HG03571 (cell line): Measurements from ENCODE around the gene OR6C4.
"Not testable (repeated sequence)": the region's sequence is repeated elsewhere in the genome, so short reads cannot be mapped to it uniquely, and the experiment has no call there.

Experiments
- ATAC-seq: cut with Tn5 transposase; IDR thresholded peaks from one replicate; pipeline ENCODE4 v1.9.1; 2021; ENCODE audit not compliant: unreplicated experiment

Gene OR6C4

GRCh38 chr12:55549302-55549701 is at the start of gene OR6C4:
OR6C4 (plus strand) TSS chr12:55549602; CDS start chr12:55551227, 1,625 bp downstream.
- ATAC-seq = no peak

DNA sequence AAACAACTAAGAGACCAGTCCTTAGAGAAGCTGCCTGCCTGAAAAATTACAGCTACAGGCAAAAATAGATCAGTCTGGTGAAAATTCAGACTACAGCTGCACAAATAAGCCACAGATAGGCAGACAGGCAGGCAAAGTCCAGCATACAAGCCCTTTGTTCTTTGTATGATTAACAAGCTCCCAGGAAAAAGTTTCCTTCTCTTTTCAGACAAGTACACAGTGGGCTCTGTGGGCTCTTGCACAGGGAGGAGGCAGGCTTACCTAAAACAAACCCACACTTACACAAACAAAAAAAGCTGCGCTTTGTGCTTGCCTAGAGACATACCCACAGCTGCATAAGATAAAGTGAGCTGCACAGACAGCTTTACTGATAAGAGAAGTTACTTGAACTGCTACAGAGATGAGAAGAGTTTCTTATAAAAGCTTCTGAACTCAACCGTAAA is 49.6 kb upstream of the OR6C4 start:
- ATAC-seq = no peak

GRCh38 chr12:55501601-55502000 is 47.8 kb upstream of the OR6C4 start:
- no peak for ATAC-seq

DNA sequence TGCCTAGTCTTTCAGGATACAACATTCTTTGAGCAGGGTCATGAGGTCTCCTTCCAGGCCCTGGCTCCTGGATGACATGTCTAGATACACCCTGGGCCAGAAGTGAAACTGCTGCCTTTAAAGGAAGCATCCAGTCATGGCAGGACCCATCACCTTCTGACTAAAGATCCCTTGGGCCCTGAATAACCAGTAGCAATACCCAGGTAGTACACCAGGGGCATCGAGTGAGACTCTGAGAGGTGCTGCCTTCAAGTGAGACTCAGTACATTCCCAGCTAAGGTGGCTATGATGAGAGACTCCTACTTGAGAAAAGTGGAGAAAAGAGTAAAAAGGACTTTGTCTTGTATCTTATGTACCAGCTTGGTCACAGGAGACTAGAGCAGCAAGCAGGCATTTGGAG is 33.7 kb upstream of the OR6C4 start:
- no peak for ATAC-seq

DNA sequence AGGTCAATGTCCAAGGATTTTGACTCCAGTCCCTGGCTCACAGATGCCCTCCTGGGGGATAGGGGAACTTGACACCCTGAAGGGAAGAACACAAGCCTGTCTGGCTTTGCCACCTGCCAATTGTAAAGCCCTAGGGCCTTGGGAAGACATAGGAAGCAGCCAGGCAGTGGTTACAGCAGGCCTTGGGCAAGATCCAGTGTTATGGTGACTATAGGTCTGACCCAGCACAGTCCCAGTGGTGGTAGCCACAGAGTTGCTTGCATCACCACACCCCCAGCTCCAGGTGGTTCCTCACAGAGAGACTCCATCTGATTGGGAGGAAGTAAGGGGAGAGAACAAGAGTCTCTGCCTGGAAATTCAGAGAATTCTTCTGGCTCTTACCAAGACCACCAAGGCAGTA is 33.0 kb upstream of the OR6C4 start:
- ATAC-seq = no peak

- not testable (repeated sequence) for ATAC-seq
These were observed 1.2 kb upstream of the OR6C4 start for GRCh38 chr12:55548235-55548634.

- no peak for ATAC-seq
These were observed 646 bp upstream of the OR6C4 start for GRCh38 chr12:55548756-55549155.

DNA sequence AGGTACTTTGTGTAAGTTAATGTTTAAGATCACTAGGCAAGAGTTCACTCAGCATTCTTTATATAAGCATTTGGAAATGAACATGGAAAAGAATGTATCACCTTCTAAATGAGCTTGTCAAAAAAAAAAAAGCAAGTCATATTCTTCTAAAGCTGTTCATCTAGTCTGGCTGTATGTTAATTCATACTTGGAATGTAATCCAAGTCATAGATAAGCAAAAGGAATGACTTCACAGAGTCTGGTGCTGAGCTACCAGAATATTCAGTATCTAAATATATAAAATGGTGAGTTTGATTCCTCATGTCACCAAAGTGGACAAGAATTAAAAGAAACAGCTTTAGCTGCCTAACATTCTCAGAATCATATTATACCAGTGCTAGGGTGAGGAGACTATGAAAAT is 4.9 kb downstream of the OR6C4 start:
- ATAC-seq = no peak

GRCh38 chr12:55570060-55570459 is 20.7 kb downstream of the OR6C4 start:
- not testable (repeated sequence) for ATAC-seq

DNA sequence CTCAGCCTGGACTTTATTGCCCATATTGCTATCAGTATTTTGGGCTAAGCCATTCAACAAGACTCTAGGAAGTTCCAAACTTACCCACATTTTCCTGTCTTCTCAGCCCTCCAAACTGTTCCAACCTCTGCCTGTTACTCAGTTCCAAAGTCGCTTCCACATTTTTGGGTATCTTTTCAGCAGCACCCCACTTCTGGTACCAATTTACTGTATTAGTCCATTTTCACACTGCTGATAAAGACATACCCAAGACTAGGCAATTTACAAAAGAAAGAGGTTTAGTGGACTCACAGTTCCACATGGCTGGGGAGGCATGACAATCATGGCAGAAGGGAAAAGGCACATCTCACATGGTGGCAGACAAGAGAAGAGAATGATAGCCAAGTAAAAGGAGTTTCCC is 21.3 kb downstream of the OR6C4 start:
- ATAC-seq = not testable (repeated sequence)

- no peak for ATAC-seq
These were observed 22.8 kb downstream of the OR6C4 start, which contains the start of gene OR2AP1 for GRCh38 chr12:55572168-55572567. OR2AP1 (plus strand) TSS chr12:55572468; CDS start chr12:55574415, 1,947 bp downstream.

DNA sequence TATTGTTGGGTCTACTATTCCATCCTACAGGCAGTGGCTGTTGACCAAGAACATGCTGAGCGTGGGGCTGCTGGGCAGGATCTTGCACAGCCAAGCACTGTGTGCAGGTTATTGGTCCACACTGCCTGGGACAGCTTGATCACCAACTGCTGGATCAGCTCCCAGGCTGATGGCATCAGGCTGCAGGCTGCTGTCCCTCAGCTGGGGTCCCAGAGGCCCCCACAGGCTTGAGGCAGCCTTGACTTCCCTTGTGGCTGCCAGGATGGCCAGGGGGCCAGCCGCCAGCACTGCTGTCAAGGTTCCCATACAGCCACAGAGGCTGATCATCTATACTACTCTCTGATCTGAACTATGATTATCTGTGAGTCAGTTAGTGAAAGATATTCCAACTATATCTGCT is 32.7 kb downstream of the OR6C4 start:
- no peak for ATAC-seq

DNA sequence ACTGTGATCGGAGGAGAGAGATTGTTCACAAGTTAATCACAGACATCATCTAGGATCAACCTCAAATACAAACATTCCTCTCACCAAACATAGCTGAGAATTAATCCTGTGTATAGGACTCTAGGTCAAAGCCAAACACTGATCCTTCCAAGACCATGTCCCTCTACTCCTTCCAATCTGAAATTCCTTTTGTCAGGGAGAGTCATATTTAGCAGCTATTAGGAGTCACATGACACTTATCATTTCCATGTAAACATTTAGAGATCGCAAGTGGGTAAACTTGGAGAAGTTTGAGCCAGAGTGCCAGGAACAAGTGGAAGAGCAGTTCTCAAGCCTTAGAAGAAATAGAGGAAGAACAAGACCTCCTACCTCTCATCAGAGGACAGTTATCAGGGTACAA is 36.4 kb downstream of the OR6C4 start:
- ATAC-seq = no peak

DNA sequence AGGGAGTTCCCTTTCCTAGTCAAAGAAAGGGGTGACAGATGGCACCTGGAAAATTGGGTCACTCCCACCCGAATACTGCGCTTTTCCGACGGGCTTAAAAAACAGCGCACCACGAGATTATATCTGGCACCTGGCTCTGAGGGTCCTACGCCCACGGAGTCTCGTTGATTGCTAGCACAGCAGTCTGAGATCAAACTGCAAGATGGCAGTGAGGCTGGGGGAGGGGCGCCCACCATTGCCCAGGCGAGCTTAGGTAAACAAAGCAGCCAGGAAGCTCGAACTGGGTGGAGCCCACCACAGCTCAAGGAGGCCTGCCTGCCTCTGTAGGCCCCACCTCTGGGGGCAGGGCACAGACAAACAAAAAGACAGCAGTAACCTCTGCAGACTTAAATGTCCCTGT is 40.8 kb downstream of the OR6C4 start:
- ATAC-seq = not testable (repeated sequence)
